ENCODE measurements around the gene POLR3F. TPM values are rescaled to one million over a fixed set of nuclear protein-coding genes. Genes with fewer than 3 reads are reported as not detected.

Gene POLR3F
- total RNA-seq, 1 experiment from 2014 or later: 14.5 TPM

Other genes starting within 250 kb of the POLR3F start
- gene ZNF133, start 178.9 kb upstream of the POLR3F start, total RNA-seq (2014; rRNA removed; shearing (Covaris generic)): 23.2 and 32.2 TPM in 2 replicates
- 2.2 and 3.6 TPM in 2 replicates for gene DZANK1, start 360 bp upstream of the POLR3F start, total RNA-seq (2014; rRNA removed; shearing (Covaris generic))
- 22.3 and 35.5 TPM in 2 replicates for gene RBBP9, start 29.8 kb downstream of the POLR3F start, total RNA-seq (2014; rRNA removed; shearing (Covaris generic))
- gene SEC23B, start 40.5 kb downstream of the POLR3F start, total RNA-seq (2014; rRNA removed; shearing (Covaris generic)): 51.9 and 66.9 TPM in 2 replicates
- gene SMIM26, start 100.0 kb downstream of the POLR3F start, total RNA-seq (2014; rRNA removed; shearing (Covaris generic)): 75.7 and 164 TPM in 2 replicates
- gene DTD1, start 120.7 kb downstream of the POLR3F start, total RNA-seq (2014; rRNA removed; shearing (Covaris generic)): 110 and 135 TPM in 2 replicates